SK-N-SH treated with all-trans-retinoic acid at 6 μM for 48 hours (cell line): ENCODE measurements around the gene OR2T11.

Experiments
- OSR1 ChIP-seq: fragments of 250-450 bp; sonication (Bioruptor Pico); IDR thresholded peaks from 2 replicates; pipeline ENCODE4 v1.8.0; 2022; ENCODE audit warnings: moderate library complexity, mild to moderate bottlenecking, inconsistent platforms
- PPARA ChIP-seq: fragments of 250-450 bp; sonication (Bioruptor Pico); IDR thresholded peaks from 2 replicates; pipeline ENCODE4 v1.5.0; 2020; ENCODE audit warnings: mild to moderate bottlenecking, borderline replicate concordance
- RARB ChIP-seq: fragments of 250-450 bp; sonication (Bioruptor Pico); IDR thresholded peaks from 2 replicates; pipeline ENCODE4 v1.8.0; 2021; ENCODE audit warnings: mild to moderate bottlenecking, moderate library complexity
- ZFP3 ChIP-seq: fragments of 250-450 bp; sonication (Bioruptor Pico); IDR thresholded peaks from 2 replicates; pipeline ENCODE4 v1.5.0; 2020; ENCODE audit warnings: mild to moderate bottlenecking, moderate library complexity
- ZFP30 ChIP-seq: fragments of 450-650 bp; formaldehyde crosslinking; IDR thresholded peaks from 2 replicates; pipeline ENCODE4 v1.5.0; 2022; ENCODE audit warnings: mild to moderate bottlenecking, moderate library complexity
- ZNF565 ChIP-seq: fragments of 450-650 bp; formaldehyde crosslinking; conservative IDR thresholded peaks from 2 replicates; pipeline ENCODE4 v1.5.0; 2020; ENCODE audit warnings: low read depth, mild to moderate bottlenecking, moderate library complexity
- ZNF8 ChIP-seq: fragments of 450-650 bp; formaldehyde crosslinking; IDR thresholded peaks from 2 replicates; pipeline ENCODE4 v1.5.0; 2020; ENCODE audit warnings: mild to moderate bottlenecking, moderate library complexity
- TF ChIP-seq, protein P1 (sequence below): fragments of 250-450 bp; sonication (Bioruptor Pico); IDR thresholded peaks from 2 replicates; pipeline ENCODE4 v1.5.1; 2020; ENCODE audit warnings: low read depth, mild to moderate bottlenecking, moderate library complexity
- TF ChIP-seq, protein P2 (sequence below): fragments of 250-450 bp; sonication (Bioruptor Pico); IDR thresholded peaks from 2 replicates; pipeline ENCODE4 v1.8.0; 2020; ENCODE audit warnings: mild to moderate bottlenecking, moderate library complexity, borderline replicate concordance
- TF ChIP-seq, protein P3 (sequence below): fragments of 250-450 bp; sonication (Bioruptor Pico); IDR thresholded peaks from 2 replicates; pipeline ENCODE4 v1.5.0; 2020; ENCODE audit warnings: mild to moderate bottlenecking, moderate library complexity

DNA sequence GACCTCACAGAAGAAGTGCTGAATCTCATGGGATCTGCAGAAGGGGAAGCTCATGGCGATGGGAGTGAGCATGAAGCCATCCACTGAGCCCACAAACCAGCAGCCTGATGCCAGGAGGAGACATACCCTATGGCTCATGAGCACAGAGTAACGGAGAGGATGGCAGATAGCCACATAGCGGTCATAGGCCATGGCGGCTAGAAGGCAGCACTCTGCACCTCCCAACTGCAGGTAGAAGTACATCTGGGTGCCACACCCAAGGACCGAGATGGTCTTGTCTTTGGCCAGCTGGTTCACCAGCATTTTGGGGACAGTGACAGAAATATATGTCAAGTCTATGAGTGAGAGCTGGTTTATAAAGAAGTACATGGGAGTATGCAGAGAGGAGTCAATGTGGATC is 41.7 kb downstream of the OR2T11 start:
- TF ChIP-seq ZNF565 (CRISPR knock-in tag) (no peak), ZFP3 (CRISPR knock-in tag) (no peak), RARB (no peak), OSR1 (CRISPR knock-in tag) (no peak), ZFP30 (CRISPR knock-in tag) (no peak), PPARA (CRISPR knock-in tag) (no peak), ZNF8 (no peak)
- TF ChIP-seq, protein P1, sequence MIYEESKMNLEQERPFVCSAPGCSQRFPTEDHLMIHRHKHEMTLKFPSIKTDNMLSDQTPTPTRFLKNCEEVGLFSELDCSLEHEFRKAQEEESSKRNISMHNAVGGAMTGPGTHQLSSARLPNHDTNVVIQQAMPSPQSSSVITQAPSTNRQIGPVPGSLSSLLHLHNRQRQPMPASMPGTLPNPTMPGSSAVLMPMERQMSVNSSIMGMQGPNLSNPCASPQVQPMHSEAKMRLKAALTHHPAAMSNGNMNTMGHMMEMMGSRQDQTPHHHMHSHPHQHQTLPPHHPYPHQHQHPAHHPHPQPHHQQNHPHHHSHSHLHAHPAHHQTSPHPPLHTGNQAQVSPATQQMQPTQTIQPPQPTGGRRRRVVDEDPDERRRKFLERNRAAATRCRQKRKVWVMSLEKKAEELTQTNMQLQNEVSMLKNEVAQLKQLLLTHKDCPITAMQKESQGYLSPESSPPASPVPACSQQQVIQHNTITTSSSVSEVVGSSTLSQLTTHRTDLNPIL (CRISPR knock-in tag), result no peak
- TF ChIP-seq, protein P2, sequence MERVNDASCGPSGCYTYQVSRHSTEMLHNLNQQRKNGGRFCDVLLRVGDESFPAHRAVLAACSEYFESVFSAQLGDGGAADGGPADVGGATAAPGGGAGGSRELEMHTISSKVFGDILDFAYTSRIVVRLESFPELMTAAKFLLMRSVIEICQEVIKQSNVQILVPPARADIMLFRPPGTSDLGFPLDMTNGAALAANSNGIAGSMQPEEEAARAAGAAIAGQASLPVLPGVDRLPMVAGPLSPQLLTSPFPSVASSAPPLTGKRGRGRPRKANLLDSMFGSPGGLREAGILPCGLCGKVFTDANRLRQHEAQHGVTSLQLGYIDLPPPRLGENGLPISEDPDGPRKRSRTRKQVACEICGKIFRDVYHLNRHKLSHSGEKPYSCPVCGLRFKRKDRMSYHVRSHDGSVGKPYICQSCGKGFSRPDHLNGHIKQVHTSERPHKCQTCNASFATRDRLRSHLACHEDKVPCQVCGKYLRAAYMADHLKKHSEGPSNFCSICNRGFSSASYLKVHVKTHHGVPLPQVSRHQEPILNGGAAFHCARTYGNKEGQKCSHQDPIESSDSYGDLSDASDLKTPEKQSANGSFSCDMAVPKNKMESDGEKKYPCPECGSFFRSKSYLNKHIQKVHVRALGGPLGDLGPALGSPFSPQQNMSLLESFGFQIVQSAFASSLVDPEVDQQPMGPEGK, result no peak
- TF ChIP-seq, protein P3, sequence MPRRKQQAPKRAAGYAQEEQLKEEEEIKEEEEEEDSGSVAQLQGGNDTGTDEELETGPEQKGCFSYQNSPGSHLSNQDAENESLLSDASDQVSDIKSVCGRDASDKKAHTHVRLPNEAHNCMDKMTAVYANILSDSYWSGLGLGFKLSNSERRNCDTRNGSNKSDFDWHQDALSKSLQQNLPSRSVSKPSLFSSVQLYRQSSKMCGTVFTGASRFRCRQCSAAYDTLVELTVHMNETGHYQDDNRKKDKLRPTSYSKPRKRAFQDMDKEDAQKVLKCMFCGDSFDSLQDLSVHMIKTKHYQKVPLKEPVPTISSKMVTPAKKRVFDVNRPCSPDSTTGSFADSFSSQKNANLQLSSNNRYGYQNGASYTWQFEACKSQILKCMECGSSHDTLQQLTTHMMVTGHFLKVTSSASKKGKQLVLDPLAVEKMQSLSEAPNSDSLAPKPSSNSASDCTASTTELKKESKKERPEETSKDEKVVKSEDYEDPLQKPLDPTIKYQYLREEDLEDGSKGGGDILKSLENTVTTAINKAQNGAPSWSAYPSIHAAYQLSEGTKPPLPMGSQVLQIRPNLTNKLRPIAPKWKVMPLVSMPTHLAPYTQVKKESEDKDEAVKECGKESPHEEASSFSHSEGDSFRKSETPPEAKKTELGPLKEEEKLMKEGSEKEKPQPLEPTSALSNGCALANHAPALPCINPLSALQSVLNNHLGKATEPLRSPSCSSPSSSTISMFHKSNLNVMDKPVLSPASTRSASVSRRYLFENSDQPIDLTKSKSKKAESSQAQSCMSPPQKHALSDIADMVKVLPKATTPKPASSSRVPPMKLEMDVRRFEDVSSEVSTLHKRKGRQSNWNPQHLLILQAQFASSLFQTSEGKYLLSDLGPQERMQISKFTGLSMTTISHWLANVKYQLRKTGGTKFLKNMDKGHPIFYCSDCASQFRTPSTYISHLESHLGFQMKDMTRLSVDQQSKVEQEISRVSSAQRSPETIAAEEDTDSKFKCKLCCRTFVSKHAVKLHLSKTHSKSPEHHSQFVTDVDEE (CRISPR knock-in tag), result no peak
